Astrocyte (in vitro differentiated cells and primary cell): ENCODE data around the gene RANBP3. TPM values are rescaled to one million over a fixed set of nuclear protein-coding genes. Genes with fewer than 3 reads are reported as not detected.

Experiments
- DNase-seq: peaks from one replicate; pipeline ENCODE4 v3.0.0-alpha.2; 2010; ENCODE audit warnings: low read depth
- FAIRE-seq: peaks from 2 replicates; lab custom pipeline; 2011; peaks lifted over from hg19 to GRCh38; lab: Jason Lieb, UNC
- H2AFZ ChIP-seq: 2 replicates; pipeline ENCODE4 v1.6.0; 2012; ENCODE audit warnings: low read depth, low read length, inconsistent platforms
- H3K27ac ChIP-seq: 2 replicates; pipeline ENCODE4 v1.5.1; 2011; ENCODE audit warnings: low read depth, low read length, inconsistent platforms
- H3K27me3 ChIP-seq: 2 replicates; pipeline ENCODE4 v1.6.0; 2011; ENCODE audit warnings: low read length, inconsistent platforms; ENCODE audit not compliant: insufficient read depth
- H3K36me3 ChIP-seq: 2 replicates; pipeline ENCODE4 v1.5.1; 2011; ENCODE audit warnings: low read length, inconsistent platforms; ENCODE audit not compliant: insufficient read depth
- H3K4me1 ChIP-seq: 2 replicates; pipeline ENCODE4 v1.5.1; 2011; ENCODE audit warnings: low read length, inconsistent platforms; ENCODE audit not compliant: insufficient read depth
- H3K4me2 ChIP-seq: 2 replicates; pipeline ENCODE4 v1.6.0; 2012; ENCODE audit warnings: low read length, inconsistent platforms
- H3K4me3 ChIP-seq: 2 replicates; pipeline ENCODE4 v1.5.1; 2011; ENCODE audit warnings: low read depth, mild to moderate bottlenecking, low read length, inconsistent platforms; ENCODE audit not compliant: insufficient read depth
- H3K79me2 ChIP-seq: 2 replicates; pipeline ENCODE4 v1.6.0; 2012; ENCODE audit warnings: mild to moderate bottlenecking, low read length, inconsistent platforms; ENCODE audit not compliant: insufficient read depth
- H3K9ac ChIP-seq: 2 replicates; pipeline ENCODE4 v1.6.0; 2012; ENCODE audit warnings: mild to moderate bottlenecking, low read length, inconsistent platforms
- H3K9me3 ChIP-seq: 2 replicates; pipeline ENCODE4 v1.5.1; 2012; ENCODE audit warnings: low read depth, mild to moderate bottlenecking, low read length, inconsistent platforms; ENCODE audit not compliant: insufficient read depth
- H4K20me1 ChIP-seq: 2 replicates; pipeline ENCODE4 v1.6.0; 2012; ENCODE audit warnings: low read length, inconsistent platforms; ENCODE audit not compliant: insufficient read depth
- H3K27ac Mint-ChIP-seq: one replicate; pipeline ENCODE4 v1.8.0; 2021; ENCODE audit warnings: mild to moderate bottlenecking, mixed read lengths; ENCODE audit not compliant: unreplicated experiment
- H3K27me3 Mint-ChIP-seq: one replicate; pipeline ENCODE4 v1.8.0; 2021; ENCODE audit warnings: low read depth, mixed read lengths; ENCODE audit not compliant: unreplicated experiment
- H3K36me3 Mint-ChIP-seq: one replicate; pipeline ENCODE4 v1.8.0; 2021; ENCODE audit warnings: low read depth, mixed read lengths; ENCODE audit not compliant: unreplicated experiment
- H3K4me1 Mint-ChIP-seq: one replicate; pipeline ENCODE4 v1.8.0; 2021; ENCODE audit warnings: low read depth, mixed read lengths; ENCODE audit not compliant: unreplicated experiment
- H3K4me3 Mint-ChIP-seq: one replicate; pipeline ENCODE4 v1.8.0; 2021; ENCODE audit warnings: mild to moderate bottlenecking, moderate library complexity, mixed read lengths; ENCODE audit not compliant: unreplicated experiment
- H3K9me3 Mint-ChIP-seq: one replicate; pipeline ENCODE4 v1.8.0; 2021; ENCODE audit warnings: mild to moderate bottlenecking, mixed read lengths; ENCODE audit not compliant: unreplicated experiment
- EZH2 ChIP-seq: IDR thresholded peaks from 2 replicates; pipeline ENCODE4 v1.6.1; 2012; ENCODE audit warnings: mild to moderate bottlenecking, low read length, inconsistent platforms; ENCODE audit not compliant: insufficient read depth
- total RNA-seq: library from RNA; stranded (reverse); gene quantifications from 2 replicates; pipeline ENCODE4 v1.2.1, GENCODE V29; 2021
- TF ChIP-seq, protein P1 (sequence below): IDR thresholded peaks from 2 replicates; pipeline ENCODE4 v1.5.1; 2011; ENCODE audit warnings: low read depth, mild to moderate bottlenecking, inconsistent platforms, low read length, moderate library complexity; ENCODE audit not compliant: insufficient read depth

The RANBP3 gene
- total RNA-seq, 1 donor from 2014 or later: 70.5 TPM

DNA sequence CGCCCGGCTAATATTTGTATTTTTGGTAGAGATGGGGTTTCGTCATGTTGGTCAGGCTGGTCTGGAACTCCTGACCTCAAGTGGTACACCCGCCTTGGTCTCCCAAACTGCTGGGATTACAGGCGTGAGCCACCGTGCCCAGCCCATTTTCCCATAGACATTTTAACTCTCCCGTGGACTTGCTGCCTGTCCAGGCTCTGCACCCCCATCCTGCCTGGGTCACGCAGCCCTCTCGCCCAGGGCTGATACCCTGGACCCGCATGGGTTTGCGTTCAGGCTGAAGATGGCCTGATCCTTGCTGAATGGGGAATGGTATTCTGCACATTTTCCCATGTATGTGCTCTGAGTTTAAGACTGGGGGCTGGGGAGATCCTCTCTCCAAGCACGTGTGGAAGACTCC is 46.0 kb upstream of the RANBP3 start:
- peaks cover 13% of the 10 kb centered on the region for H3K4me1 ChIP-seq
- no peak for TF ChIP-seq EZH2
- TF ChIP-seq, protein P1, sequence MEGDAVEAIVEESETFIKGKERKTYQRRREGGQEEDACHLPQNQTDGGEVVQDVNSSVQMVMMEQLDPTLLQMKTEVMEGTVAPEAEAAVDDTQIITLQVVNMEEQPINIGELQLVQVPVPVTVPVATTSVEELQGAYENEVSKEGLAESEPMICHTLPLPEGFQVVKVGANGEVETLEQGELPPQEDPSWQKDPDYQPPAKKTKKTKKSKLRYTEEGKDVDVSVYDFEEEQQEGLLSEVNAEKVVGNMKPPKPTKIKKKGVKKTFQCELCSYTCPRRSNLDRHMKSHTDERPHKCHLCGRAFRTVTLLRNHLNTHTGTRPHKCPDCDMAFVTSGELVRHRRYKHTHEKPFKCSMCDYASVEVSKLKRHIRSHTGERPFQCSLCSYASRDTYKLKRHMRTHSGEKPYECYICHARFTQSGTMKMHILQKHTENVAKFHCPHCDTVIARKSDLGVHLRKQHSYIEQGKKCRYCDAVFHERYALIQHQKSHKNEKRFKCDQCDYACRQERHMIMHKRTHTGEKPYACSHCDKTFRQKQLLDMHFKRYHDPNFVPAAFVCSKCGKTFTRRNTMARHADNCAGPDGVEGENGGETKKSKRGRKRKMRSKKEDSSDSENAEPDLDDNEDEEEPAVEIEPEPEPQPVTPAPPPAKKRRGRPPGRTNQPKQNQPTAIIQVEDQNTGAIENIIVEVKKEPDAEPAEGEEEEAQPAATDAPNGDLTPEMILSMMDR: no peak
- H3K9ac ChIP-seq: no peak overlapping the region
- H3K36me3 ChIP-seq: no peaks in the 10 kb centered on the region
- H3K27me3 ChIP-seq: no peaks in the 10 kb centered on the region
- peaks cover 14% of the 10 kb centered on the region for H3K27me3 Mint-ChIP-seq
- no peak overlapping the region for H2AFZ ChIP-seq
- no peaks in the 10 kb centered on the region for H3K36me3 Mint-ChIP-seq
- no peak overlapping the region for H3K27ac Mint-ChIP-seq
- FAIRE-seq (no peak), DNase-seq (no peak)
- H3K4me1 Mint-ChIP-seq: peaks cover 16% of the 10 kb centered on the region
- no peak overlapping the region for H3K27ac ChIP-seq
- peaks cover 3% of the 10 kb centered on the region for H4K20me1 ChIP-seq
- H3K4me3 ChIP-seq: no peak overlapping the region
- H3K4me2 ChIP-seq: peak overlapping the region; percentile 68
- no peak overlapping the region for H3K4me3 Mint-ChIP-seq
- no peaks in the 10 kb centered on the region for H3K79me2 ChIP-seq
- no peaks in the 10 kb centered on the region for H3K9me3 ChIP-seq
- no peaks in the 10 kb centered on the region for H3K9me3 Mint-ChIP-seq

DNA sequence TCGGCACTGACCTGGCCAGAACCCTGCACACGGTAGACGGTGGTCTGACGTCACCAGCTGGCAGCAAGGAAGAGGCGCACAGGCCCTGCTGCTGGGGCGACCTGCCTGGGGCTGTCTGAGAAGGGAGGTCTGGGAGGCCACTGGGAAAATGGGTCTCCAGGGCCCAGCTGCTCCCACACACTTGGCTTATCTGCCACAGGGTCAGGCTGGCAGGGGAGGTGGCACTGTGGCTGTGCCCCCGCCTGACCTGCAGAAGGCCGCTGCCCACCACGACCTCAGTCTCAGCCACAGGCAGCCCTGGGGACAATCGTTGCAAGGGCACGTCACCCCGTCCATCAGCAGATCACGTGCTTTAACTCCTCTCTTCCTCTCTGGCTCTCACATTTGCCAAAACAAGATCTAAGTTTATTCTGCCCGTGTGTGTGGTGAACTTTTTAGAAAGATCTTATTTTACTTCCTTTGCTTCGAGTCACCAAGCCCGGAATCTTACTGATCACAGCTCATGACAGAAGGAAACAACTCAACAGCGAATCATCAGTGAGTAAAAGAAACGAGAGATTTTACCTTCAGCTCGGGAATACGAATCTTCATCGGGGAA is 45.2 kb upstream of the RANBP3 start:
- H3K79me2 ChIP-seq: no peaks in the 10 kb centered on the region
- Mint-ChIP-seq H3K4me1 (peaks cover 16% of the 10 kb centered on the region), H3K4me3 (no peak overlapping the region), H3K27me3 (peaks cover 14% of the 10 kb centered on the region), H3K9me3 (no peaks in the 10 kb centered on the region), H3K27ac (peak overlapping the region; percentile 79), H3K36me3 (no peaks in the 10 kb centered on the region)
- peaks cover 3% of the 10 kb centered on the region for H4K20me1 ChIP-seq
- H3K4me1 ChIP-seq: peaks cover 13% of the 10 kb centered on the region
- H3K36me3 ChIP-seq: no peaks in the 10 kb centered on the region
- no peaks in the 10 kb centered on the region for H3K9me3 ChIP-seq
- peak; percentile 71 for FAIRE-seq
- H3K27me3 ChIP-seq: no peaks in the 10 kb centered on the region
- no peak for TF ChIP-seq EZH2
- TF ChIP-seq, protein P1: no peak
- no peak overlapping the region for H3K4me3 ChIP-seq
- DNase-seq: peak; percentile 31
- peak overlapping the region; percentile 29 for H3K9ac ChIP-seq
- H2AFZ ChIP-seq: peak overlapping the region; percentile 76
- peak overlapping the region; percentile 68 for H3K4me2 ChIP-seq
- peak overlapping the region; percentile 32 for H3K27ac ChIP-seq

DNA sequence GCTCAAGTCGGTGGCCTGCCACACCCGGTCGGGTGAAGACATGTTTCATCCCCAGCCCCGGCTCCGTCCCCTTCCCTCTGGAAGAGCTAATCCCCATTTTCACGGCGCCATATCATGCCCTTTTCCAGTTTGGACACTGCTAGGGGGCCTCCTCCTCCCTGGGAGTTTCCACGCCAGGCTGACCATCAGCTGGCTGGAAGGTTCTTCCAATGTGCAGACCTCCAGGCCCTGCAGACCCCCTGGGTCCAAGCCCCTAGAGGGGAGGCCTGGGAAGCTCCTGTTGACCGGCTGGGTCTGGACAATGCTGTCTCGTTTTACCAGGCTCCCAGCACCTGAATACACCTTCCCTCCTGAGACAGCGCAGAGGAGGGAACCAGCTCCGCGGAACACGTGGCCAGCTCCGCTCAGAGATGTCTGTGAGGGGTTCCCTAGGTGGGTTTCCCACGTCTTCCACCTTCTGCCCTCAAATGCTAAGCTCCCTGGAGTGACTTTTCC is 44.7 kb upstream of the RANBP3 start:
- Histone ChIP-seq H3K79me2 (no peaks in the 10 kb centered on the region), H3K36me3 (no peaks in the 10 kb centered on the region), H3K4me1 (peaks cover 13% of the 10 kb centered on the region), H3K9me3 (no peaks in the 10 kb centered on the region), H2AFZ (peak overlapping the region; percentile 76), H3K4me2 (peak overlapping the region; percentile 68), H3K27ac (peak overlapping the region; percentile 32), H3K4me3 (no peak overlapping the region), H3K9ac (peak overlapping the region; percentile 29), H4K20me1 (peaks cover 3% of the 10 kb centered on the region), H3K27me3 (no peaks in the 10 kb centered on the region)
- no peak for FAIRE-seq
- H3K4me1 Mint-ChIP-seq: peaks cover 16% of the 10 kb centered on the region
- no peaks in the 10 kb centered on the region for H3K36me3 Mint-ChIP-seq
- no peak for TF ChIP-seq EZH2
- TF ChIP-seq, protein P1: no peak
- peaks cover 14% of the 10 kb centered on the region for H3K27me3 Mint-ChIP-seq
- no peak for DNase-seq
- no peaks in the 10 kb centered on the region for H3K9me3 Mint-ChIP-seq
- peak overlapping the region; percentile 62 for H3K27ac Mint-ChIP-seq
- H3K4me3 Mint-ChIP-seq: no peak overlapping the region
